Hematopoietic multipotent progenitor cell treated with erythropoietin and hydrocortisone succinate and interleukin-3 and kit ligand, for 15 days (in vitro differentiated cells): ENCODE measurements around the gene LDB2.
"Not testable (repeated sequence)": the region's sequence is repeated elsewhere in the genome, so short reads cannot be mapped to it uniquely, and the experiment has no call there.

ENCODE experiments used
- DNase-seq: peaks from one replicate; pipeline ENCODE4 v3.0.0-alpha.2; 2015; ENCODE audit warnings: low spot score

Gene LDB2

GRCh38 chr4:16596267-16596666 is 302.2 kb downstream of the LDB2 start:
- DNase-seq: no peak

GRCh38 chr4:16594128-16594527 is 304.3 kb downstream of the LDB2 start:
- DNase-seq: no peak

GRCh38 chr4:16593386-16593785 is 305.1 kb downstream of the LDB2 start:
- DNase-seq: no peak

GRCh38 chr4:16591272-16591826 is 307.1 kb downstream of the LDB2 start:
- no peak for DNase-seq

- no peak for DNase-seq
Measured at GRCh38 chr4:16590797-16591196, 307.6 kb downstream of the LDB2 start.

GRCh38 chr4:16588651-16589050 is 309.8 kb downstream of the LDB2 start:
- DNase-seq: no peak

GRCh38 chr4:16588149-16588548 is 310.3 kb downstream of the LDB2 start:
- DNase-seq: no peak

- DNase-seq: no peak
Measured at GRCh38 chr4:16585053-16585452, 313.4 kb downstream of the LDB2 start.

GRCh38 chr4:16583764-16584163 is 314.7 kb downstream of the LDB2 start:
- DNase-seq: no peak

- DNase-seq: no peak
Measured at GRCh38 chr4:16582526-16582925, 315.9 kb downstream of the LDB2 start.

GRCh38 chr4:16582036-16582435 is 316.4 kb downstream of the LDB2 start:
- no peak for DNase-seq

GRCh38 chr4:16581117-16581516 is 317.3 kb downstream of the LDB2 start:
- DNase-seq: no peak

- no peak for DNase-seq
Measured at GRCh38 chr4:16580514-16580913, 317.9 kb downstream of the LDB2 start.

- no peak for DNase-seq
Measured at GRCh38 chr4:16579866-16580265, 318.6 kb downstream of the LDB2 start.

GRCh38 chr4:16577177-16577576 is 321.3 kb downstream of the LDB2 start:
- DNase-seq: no peak

GRCh38 chr4:16574981-16575380 is 323.5 kb downstream of the LDB2 start:
- no peak for DNase-seq

- DNase-seq: no peak
Measured at GRCh38 chr4:16573739-16574138, 324.7 kb downstream of the LDB2 start.

- no peak for DNase-seq
Measured at GRCh38 chr4:16573206-16573605, 325.2 kb downstream of the LDB2 start.

- no peak for DNase-seq
Measured at GRCh38 chr4:16572631-16573030, 325.8 kb downstream of the LDB2 start.

- no peak for DNase-seq
Measured at GRCh38 chr4:16572161-16572560, 326.3 kb downstream of the LDB2 start.

GRCh38 chr4:16569790-16570189 is 328.7 kb downstream of the LDB2 start:
- DNase-seq: no peak

- not testable (repeated sequence) for DNase-seq
Measured at GRCh38 chr4:16557316-16557715, 341.1 kb downstream of the LDB2 start.

- DNase-seq: no peak
Measured at GRCh38 chr4:16555156-16555555, 343.3 kb downstream of the LDB2 start.

GRCh38 chr4:16550531-16550930 is 347.9 kb downstream of the LDB2 start:
- no peak for DNase-seq

- no peak for DNase-seq
Measured at GRCh38 chr4:16545656-16546055, 352.8 kb downstream of the LDB2 start.
